ENCODE measurements around the gene CYP27B1.

DNA sequence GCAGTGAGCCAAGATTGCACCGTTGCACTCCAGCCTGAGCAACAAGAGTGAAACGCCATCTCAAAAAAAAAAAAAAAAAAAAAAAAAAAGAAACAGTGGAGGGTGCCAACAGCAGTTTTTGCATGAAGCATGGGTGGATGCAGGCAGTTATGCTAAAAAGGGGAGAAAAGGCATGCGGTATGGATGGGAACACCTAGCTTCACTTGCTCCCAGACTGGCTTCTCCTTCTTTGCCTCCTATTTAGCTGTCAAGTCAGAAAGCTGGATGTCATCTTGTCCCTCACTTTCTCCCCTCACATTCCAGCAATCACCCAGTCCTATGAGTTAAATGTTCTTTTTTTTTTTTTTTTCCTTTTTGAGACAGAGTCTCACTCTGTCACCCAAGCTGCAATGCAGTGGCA lies 8.2 kb upstream of the CYP27B1 start:
- TF ChIP-seq, protein P1, sequence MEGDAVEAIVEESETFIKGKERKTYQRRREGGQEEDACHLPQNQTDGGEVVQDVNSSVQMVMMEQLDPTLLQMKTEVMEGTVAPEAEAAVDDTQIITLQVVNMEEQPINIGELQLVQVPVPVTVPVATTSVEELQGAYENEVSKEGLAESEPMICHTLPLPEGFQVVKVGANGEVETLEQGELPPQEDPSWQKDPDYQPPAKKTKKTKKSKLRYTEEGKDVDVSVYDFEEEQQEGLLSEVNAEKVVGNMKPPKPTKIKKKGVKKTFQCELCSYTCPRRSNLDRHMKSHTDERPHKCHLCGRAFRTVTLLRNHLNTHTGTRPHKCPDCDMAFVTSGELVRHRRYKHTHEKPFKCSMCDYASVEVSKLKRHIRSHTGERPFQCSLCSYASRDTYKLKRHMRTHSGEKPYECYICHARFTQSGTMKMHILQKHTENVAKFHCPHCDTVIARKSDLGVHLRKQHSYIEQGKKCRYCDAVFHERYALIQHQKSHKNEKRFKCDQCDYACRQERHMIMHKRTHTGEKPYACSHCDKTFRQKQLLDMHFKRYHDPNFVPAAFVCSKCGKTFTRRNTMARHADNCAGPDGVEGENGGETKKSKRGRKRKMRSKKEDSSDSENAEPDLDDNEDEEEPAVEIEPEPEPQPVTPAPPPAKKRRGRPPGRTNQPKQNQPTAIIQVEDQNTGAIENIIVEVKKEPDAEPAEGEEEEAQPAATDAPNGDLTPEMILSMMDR (conservative IDR thresholded peaks at IDR 0.05; ENCODE audit: low read depth in 2 of 2): no peak
- TF ChIP-seq EZH2phosphoT487 (IDR thresholded peaks at IDR 0.05; ENCODE audit: unreplicated experiment): no peak
- TF ChIP-seq POLR2AphosphoS5 (IDR thresholded peaks at IDR 0.05; ENCODE audit: low read depth): no peak
- TF ChIP-seq ZNF114 (CRISPR knock-in tag; IDR thresholded peaks at IDR 0.05): no peak
- no peak for TF ChIP-seq STAT1 (IDR thresholded peaks at IDR 0.05; ENCODE audit: unreplicated experiment)
- TF ChIP-seq JUNB (IDR thresholded peaks at IDR 0.05; ENCODE audit: unreplicated experiment): no peak
- TF ChIP-seq, protein P2, sequence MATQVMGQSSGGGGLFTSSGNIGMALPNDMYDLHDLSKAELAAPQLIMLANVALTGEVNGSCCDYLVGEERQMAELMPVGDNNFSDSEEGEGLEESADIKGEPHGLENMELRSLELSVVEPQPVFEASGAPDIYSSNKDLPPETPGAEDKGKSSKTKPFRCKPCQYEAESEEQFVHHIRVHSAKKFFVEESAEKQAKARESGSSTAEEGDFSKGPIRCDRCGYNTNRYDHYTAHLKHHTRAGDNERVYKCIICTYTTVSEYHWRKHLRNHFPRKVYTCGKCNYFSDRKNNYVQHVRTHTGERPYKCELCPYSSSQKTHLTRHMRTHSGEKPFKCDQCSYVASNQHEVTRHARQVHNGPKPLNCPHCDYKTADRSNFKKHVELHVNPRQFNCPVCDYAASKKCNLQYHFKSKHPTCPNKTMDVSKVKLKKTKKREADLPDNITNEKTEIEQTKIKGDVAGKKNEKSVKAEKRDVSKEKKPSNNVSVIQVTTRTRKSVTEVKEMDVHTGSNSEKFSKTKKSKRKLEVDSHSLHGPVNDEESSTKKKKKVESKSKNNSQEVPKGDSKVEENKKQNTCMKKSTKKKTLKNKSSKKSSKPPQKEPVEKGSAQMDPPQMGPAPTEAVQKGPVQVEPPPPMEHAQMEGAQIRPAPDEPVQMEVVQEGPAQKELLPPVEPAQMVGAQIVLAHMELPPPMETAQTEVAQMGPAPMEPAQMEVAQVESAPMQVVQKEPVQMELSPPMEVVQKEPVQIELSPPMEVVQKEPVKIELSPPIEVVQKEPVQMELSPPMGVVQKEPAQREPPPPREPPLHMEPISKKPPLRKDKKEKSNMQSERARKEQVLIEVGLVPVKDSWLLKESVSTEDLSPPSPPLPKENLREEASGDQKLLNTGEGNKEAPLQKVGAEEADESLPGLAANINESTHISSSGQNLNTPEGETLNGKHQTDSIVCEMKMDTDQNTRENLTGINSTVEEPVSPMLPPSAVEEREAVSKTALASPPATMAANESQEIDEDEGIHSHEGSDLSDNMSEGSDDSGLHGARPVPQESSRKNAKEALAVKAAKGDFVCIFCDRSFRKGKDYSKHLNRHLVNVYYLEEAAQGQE (IDR thresholded peaks at IDR 0.05; ENCODE audit: unreplicated experiment): no peak
- TF ChIP-seq EZH2 (IDR thresholded peaks at IDR 0.05; ENCODE audit: low read depth, unreplicated experiment): no peak
- no peak for TF ChIP-seq CREB1 (CRISPR knock-in tag; IDR thresholded peaks at IDR 0.05; ENCODE audit: low read depth)
- TF ChIP-seq ZNF331 (CRISPR knock-in tag; IDR thresholded peaks at IDR 0.05; ENCODE audit: low read depth): no peak
- TF ChIP-seq NANOG (IDR thresholded peaks at IDR 0.05; ENCODE audit: borderline replicate concordance): no peak
- TF ChIP-seq, protein P3, sequence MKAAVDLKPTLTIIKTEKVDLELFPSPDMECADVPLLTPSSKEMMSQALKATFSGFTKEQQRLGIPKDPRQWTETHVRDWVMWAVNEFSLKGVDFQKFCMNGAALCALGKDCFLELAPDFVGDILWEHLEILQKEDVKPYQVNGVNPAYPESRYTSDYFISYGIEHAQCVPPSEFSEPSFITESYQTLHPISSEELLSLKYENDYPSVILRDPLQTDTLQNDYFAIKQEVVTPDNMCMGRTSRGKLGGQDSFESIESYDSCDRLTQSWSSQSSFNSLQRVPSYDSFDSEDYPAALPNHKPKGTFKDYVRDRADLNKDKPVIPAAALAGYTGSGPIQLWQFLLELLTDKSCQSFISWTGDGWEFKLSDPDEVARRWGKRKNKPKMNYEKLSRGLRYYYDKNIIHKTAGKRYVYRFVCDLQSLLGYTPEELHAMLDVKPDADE (IDR thresholded peaks at IDR 0.05): no peak
- no peak for TF ChIP-seq ZNF462 (CRISPR knock-in tag; IDR thresholded peaks at IDR 0.05)
